Esophagus squamous epithelium (tissue), 4 donors: Measurements from ENCODE around the gene ZDHHC14.

ENCODE experiments used
- CTCF ChIP-seq, 6 experiments: fragments of 450-650 bp in 4 of 6; fragments of 200-600 bp in 2 of 6; sonication (generic) in 2 of 6; IDR thresholded peaks; one replicate each; pipeline ENCODE4 v1.5.1; 2016 to 2019; ENCODE audit warnings: antibody characterized with exemption in 6 of 6, mild to moderate bottlenecking in 4 of 6, moderate library complexity in 4 of 6
- POLR2A ChIP-seq, 4 donors: fragments of 450-650 bp; IDR thresholded peaks; one replicate each; pipeline ENCODE4 v1.6.1; 2017; ENCODE audit warnings: antibody characterized with exemption in 4 of 4, mild to moderate bottlenecking in 4 of 4, moderate library complexity in 3 of 4

GRCh38 chr6:157683707-157684106, 302.7 kb downstream of the ZDHHC14 start:
- TF ChIP-seq CTCF (IDR thresholded peaks at IDR 0.05) (no peak), POLR2A (IDR thresholded peaks at IDR 0.05) (no peak)
